ENCODE results near the gene MALT1.

The MALT1 gene

GRCh38 chr18:58785171-58785805 is 114.0 kb downstream of the MALT1 start:
- no peak overlapping the region for H3K4me3 ChIP-seq (ENCODE audit: low read length)
- H3K36me3 ChIP-seq (ENCODE audit: insufficient read depth, low read length), result no peaks in the 10 kb centered on the region
- peaks cover 28% of the 10 kb centered on the region for H3K4me1 ChIP-seq (ENCODE audit: insufficient read depth, low read length)
- no peaks in the 10 kb centered on the region for H3K9me3 ChIP-seq (ENCODE audit: low read length)
- H3K27me3 ChIP-seq (ENCODE audit: insufficient read depth, low read length), result no peaks in the 10 kb centered on the region
- H2AFZ ChIP-seq (ENCODE audit: low read depth, low read length), result peak overlapping the region; percentile 21

GRCh38 chr18:58785870-58786269 is 114.6 kb downstream of the MALT1 start:
- Histone ChIP-seq H3K36me3 (ENCODE audit: insufficient read depth, low read length) (no peaks in the 10 kb centered on the region), H3K4me1 (ENCODE audit: insufficient read depth, low read length) (peaks cover 30% of the 10 kb centered on the region), H3K9me3 (ENCODE audit: low read length) (no peaks in the 10 kb centered on the region), H2AFZ (ENCODE audit: low read depth, low read length) (no peak overlapping the region), H3K27me3 (ENCODE audit: insufficient read depth, low read length) (no peaks in the 10 kb centered on the region), H3K4me3 (ENCODE audit: low read length) (no peak overlapping the region)

GRCh38 chr18:58787536-58788149 is 116.4 kb downstream of the MALT1 start:
- no peak overlapping the region for H2AFZ ChIP-seq (ENCODE audit: low read depth, low read length)
- no peaks in the 10 kb centered on the region for H3K27me3 ChIP-seq (ENCODE audit: insufficient read depth, low read length)
- H3K9me3 ChIP-seq (ENCODE audit: low read length), result no peaks in the 10 kb centered on the region
- H3K36me3 ChIP-seq (ENCODE audit: insufficient read depth, low read length), result no peaks in the 10 kb centered on the region
- H3K4me1 ChIP-seq (ENCODE audit: insufficient read depth, low read length), result peaks cover 30% of the 10 kb centered on the region
- H3K4me3 ChIP-seq (ENCODE audit: low read length), result no peak overlapping the region

- H3K9me3 ChIP-seq (ENCODE audit: low read length), result no peaks in the 10 kb centered on the region
- H3K36me3 ChIP-seq (ENCODE audit: insufficient read depth, low read length), result no peaks in the 10 kb centered on the region
- no peak overlapping the region for H3K4me3 ChIP-seq (ENCODE audit: low read length)
- H3K4me1 ChIP-seq (ENCODE audit: insufficient read depth, low read length), result peaks cover 30% of the 10 kb centered on the region
- H3K27me3 ChIP-seq (ENCODE audit: insufficient read depth, low read length), result no peaks in the 10 kb centered on the region
- H2AFZ ChIP-seq (ENCODE audit: low read depth, low read length), result no peak overlapping the region
Observed at GRCh38 chr18:58788470-58788869, 117.2 kb downstream of the MALT1 start.

- H3K36me3 ChIP-seq (ENCODE audit: insufficient read depth, low read length), result no peaks in the 10 kb centered on the region
- peaks cover 28% of the 10 kb centered on the region for H3K4me1 ChIP-seq (ENCODE audit: insufficient read depth, low read length)
- no peak overlapping the region for H2AFZ ChIP-seq (ENCODE audit: low read depth, low read length)
- no peaks in the 10 kb centered on the region for H3K27me3 ChIP-seq (ENCODE audit: insufficient read depth, low read length)
- no peaks in the 10 kb centered on the region for H3K9me3 ChIP-seq (ENCODE audit: low read length)
- no peak overlapping the region for H3K4me3 ChIP-seq (ENCODE audit: low read length)
Observed at GRCh38 chr18:58788971-58789875, 118.0 kb downstream of the MALT1 start.

GRCh38 chr18:58789876-58790240 is 118.6 kb downstream of the MALT1 start:
- H3K27me3 ChIP-seq (ENCODE audit: insufficient read depth, low read length), result no peaks in the 10 kb centered on the region
- no peak overlapping the region for H3K4me3 ChIP-seq (ENCODE audit: low read length)
- no peaks in the 10 kb centered on the region for H3K9me3 ChIP-seq (ENCODE audit: low read length)
- H2AFZ ChIP-seq (ENCODE audit: low read depth, low read length), result no peak overlapping the region
- no peaks in the 10 kb centered on the region for H3K36me3 ChIP-seq (ENCODE audit: insufficient read depth, low read length)
- peaks cover 22% of the 10 kb centered on the region for H3K4me1 ChIP-seq (ENCODE audit: insufficient read depth, low read length)

- no peaks in the 10 kb centered on the region for H3K27me3 ChIP-seq (ENCODE audit: insufficient read depth, low read length)
- H3K36me3 ChIP-seq (ENCODE audit: insufficient read depth, low read length), result no peaks in the 10 kb centered on the region
- no peak overlapping the region for H2AFZ ChIP-seq (ENCODE audit: low read depth, low read length)
- H3K9me3 ChIP-seq (ENCODE audit: low read length), result no peaks in the 10 kb centered on the region
- no peak overlapping the region for H3K4me3 ChIP-seq (ENCODE audit: low read length)
- H3K4me1 ChIP-seq (ENCODE audit: insufficient read depth, low read length), result peaks cover 16% of the 10 kb centered on the region
Observed at GRCh38 chr18:58792086-58792485, 120.8 kb downstream of the MALT1 start.

- H2AFZ ChIP-seq (ENCODE audit: low read depth, low read length), result no peak overlapping the region
- H3K36me3 ChIP-seq (ENCODE audit: insufficient read depth, low read length), result no peaks in the 10 kb centered on the region
- H3K9me3 ChIP-seq (ENCODE audit: low read length), result no peaks in the 10 kb centered on the region
- H3K4me1 ChIP-seq (ENCODE audit: insufficient read depth, low read length), result peaks cover 16% of the 10 kb centered on the region
- H3K27me3 ChIP-seq (ENCODE audit: insufficient read depth, low read length), result no peaks in the 10 kb centered on the region
- no peak overlapping the region for H3K4me3 ChIP-seq (ENCODE audit: low read length)
Observed at GRCh38 chr18:58793361-58793760, 122.1 kb downstream of the MALT1 start.

- H3K36me3 ChIP-seq (ENCODE audit: insufficient read depth, low read length), result no peaks in the 10 kb centered on the region
- no peaks in the 10 kb centered on the region for H3K9me3 ChIP-seq (ENCODE audit: low read length)
- H2AFZ ChIP-seq (ENCODE audit: low read depth, low read length), result no peak overlapping the region
Observed at GRCh38 chr18:58796220-58796619, 125.0 kb downstream of the MALT1 start.

GRCh38 chr18:58800582-58800981 is 129.3 kb downstream of the MALT1 start:
- Histone ChIP-seq H3K9me3 (ENCODE audit: low read length) (no peaks in the 10 kb centered on the region), H2AFZ (ENCODE audit: low read depth, low read length) (no peak overlapping the region), H3K36me3 (ENCODE audit: insufficient read depth, low read length) (no peaks in the 10 kb centered on the region), H3K4me1 (ENCODE audit: insufficient read depth, low read length) (peaks cover 10% of the 10 kb centered on the region), H3K4me3 (ENCODE audit: low read length) (no peak overlapping the region), H3K27me3 (ENCODE audit: insufficient read depth, low read length) (no peaks in the 10 kb centered on the region)

More at GRCh38 chr18:58796220-58796619, 125.0 kb downstream of the MALT1 start:
- Histone ChIP-seq H3K4me1 (ENCODE audit: insufficient read depth, low read length) (no peaks in the 10 kb centered on the region), H3K27me3 (ENCODE audit: insufficient read depth, low read length) (no peaks in the 10 kb centered on the region), H3K4me3 (ENCODE audit: low read length) (no peak overlapping the region)

- Histone ChIP-seq H3K36me3 (ENCODE audit: insufficient read depth, low read length) (no peaks in the 10 kb centered on the region), H3K4me3 (ENCODE audit: low read length) (no peak overlapping the region), H3K27me3 (ENCODE audit: insufficient read depth, low read length) (no peaks in the 10 kb centered on the region), H2AFZ (ENCODE audit: low read depth, low read length) (no peak overlapping the region), H3K9me3 (ENCODE audit: low read length) (no peaks in the 10 kb centered on the region), H3K4me1 (ENCODE audit: insufficient read depth, low read length) (peaks cover 14% of the 10 kb centered on the region)
Observed at GRCh38 chr18:58802959-58803358, 131.7 kb downstream of the MALT1 start.

- Histone ChIP-seq H3K36me3 (ENCODE audit: insufficient read depth, low read length) (no peaks in the 10 kb centered on the region), H3K27me3 (ENCODE audit: insufficient read depth, low read length) (no peaks in the 10 kb centered on the region), H3K9me3 (ENCODE audit: low read length) (no peaks in the 10 kb centered on the region), H2AFZ (ENCODE audit: low read depth, low read length) (no peak overlapping the region), H3K4me1 (ENCODE audit: insufficient read depth, low read length) (peaks cover 14% of the 10 kb centered on the region), H3K4me3 (ENCODE audit: low read length) (no peak overlapping the region)
Observed at GRCh38 chr18:58803978-58804377, 132.7 kb downstream of the MALT1 start.
